NOMO-1 treated with DMSO at 0.1 percent for 48 hours (cell line): Measurements from ENCODE around the gene QRICH2.
"Not testable (repeated sequence)": the region's sequence is repeated elsewhere in the genome, so short reads cannot be mapped to it uniquely, and the experiment has no call there.

Experiments
- DNase-seq: peaks from one replicate; lab custom pipeline; 2025; ENCODE audit not compliant: unreplicated experiment; lab: John Stamatoyannopoulos, UW

QRICH2 gene

DNA sequence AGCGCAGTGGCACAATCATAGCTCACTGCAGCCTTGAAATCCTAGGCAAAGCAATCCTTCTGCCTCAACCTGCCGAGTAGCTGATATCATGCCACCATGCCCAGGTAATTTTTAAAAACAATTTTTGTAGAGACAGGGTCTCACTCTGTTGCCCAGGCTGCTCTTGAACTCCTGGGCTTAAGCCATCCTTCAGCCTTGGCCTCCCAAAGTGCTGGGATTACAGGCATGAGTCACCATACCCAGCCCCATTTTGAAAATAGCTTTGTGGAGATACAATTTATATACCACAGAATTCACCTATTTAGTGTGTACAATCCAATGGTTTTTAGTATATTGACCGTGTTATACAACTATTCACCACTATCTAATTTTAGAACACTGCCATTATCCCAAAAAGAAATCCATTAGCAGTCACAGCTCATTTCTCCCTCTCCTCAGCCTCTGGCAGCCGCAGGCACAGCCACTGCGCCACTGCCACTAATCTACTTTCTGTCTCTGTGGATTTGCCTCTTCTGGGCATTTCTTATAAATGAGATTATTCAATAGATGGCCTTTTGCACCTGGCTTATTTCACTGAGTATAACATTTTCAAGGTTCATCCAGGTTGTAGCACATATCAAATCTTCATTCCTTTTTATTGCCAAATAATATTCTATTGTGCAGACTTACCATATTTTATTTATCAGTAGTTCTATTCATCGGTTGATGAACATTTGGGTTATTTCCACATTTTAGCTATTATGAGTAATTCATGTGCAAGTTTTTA lies 74.3 kb downstream of the QRICH2 start:
- no peak for DNase-seq

DNA sequence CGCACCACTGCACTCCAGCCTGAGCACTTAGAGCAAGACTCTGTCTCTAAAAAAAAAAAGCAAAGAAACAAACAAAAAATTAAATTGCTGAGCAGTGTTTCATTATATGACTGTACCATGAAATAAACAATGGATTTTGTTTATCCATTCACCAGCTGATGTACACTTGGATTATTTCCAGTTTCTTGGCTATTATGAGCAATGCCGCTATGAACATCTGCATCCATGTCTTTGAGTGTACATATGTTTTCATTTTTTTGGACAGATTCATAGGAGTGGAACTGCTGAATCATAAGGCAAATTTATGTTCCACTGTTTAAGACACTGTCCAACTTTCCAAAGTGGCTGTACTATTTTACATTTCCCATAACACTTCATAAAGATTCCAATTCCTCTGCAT lies 75.7 kb downstream of the QRICH2 start:
- no peak for DNase-seq

DNA sequence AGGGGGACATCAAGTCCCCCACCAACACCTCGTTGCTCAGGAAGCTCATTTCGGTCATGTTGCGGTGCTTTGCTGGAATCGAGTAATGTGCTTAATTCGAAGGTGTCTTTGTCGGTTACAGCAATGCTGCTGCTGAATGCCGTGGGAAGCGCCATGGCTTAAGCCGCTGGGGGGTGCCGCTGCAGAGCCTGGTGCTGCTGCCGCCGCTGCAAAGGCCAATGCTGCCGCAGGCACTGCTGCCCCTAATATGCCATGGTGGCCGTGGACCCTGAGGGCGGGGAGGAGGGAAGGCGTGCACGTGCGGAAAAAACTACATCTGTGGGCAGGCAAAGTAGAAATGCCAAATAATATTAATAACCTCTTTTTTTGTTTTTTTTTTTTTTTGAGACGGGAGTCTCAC lies 81.3 kb downstream of the QRICH2 start:
- not testable (repeated sequence) for DNase-seq

DNA sequence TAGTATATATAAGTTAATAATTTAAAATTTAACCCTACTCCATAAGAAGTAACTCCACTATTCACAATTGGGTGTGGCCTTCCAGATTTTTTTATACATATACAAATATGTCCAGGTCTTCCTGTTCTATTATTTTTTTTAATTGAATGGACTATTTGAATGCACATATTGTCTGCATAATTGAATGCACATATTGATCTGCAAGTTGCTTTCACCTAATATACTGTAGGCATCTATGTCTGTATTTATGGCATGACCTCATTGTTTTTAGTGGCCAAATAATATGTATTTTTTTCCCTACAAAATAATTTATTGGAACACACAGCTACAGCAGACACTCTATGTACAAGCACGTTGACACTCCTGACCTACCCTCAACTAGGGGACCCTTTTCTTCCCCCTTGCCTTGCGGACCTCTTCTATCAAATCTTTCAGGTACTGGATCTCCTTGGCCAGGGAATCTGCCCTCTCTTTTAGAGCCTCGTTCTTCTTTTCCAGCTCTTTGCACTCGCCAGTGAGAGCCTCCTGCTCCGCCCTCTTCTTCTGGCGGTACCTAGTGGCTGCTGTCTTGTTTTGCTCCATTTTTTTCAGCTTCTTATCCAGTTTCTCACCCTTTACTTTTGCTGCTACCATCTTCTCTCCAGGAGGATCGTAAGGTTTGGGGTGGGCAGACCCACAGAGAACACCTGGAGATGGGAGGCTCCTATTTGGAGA lies 82.5 kb downstream of the QRICH2 start:
- not testable (repeated sequence) for DNase-seq
